GM12891 (cell line): ENCODE measurements around the gene CHAC1.
"Not testable (repeated sequence)": the region's sequence is repeated elsewhere in the genome, so short reads cannot be mapped to it uniquely, and the experiment has no call there.

ENCODE experiments used
- DNase-seq: peaks from one replicate; pipeline ENCODE4 v3.0.0; 2011; ENCODE audit warnings: low spot score; ENCODE audit not compliant: insufficient read length
- FAIRE-seq: peaks from 2 replicates; lab custom pipeline; 2011; peaks lifted over from hg19 to GRCh38; lab: Jason Lieb, UNC
- PAX5 ChIP-seq: IDR thresholded peaks from 2 replicates; pipeline ENCODE4 v1.6.1; 2011; ENCODE audit warnings: low read length, moderate library complexity, mild to moderate bottlenecking; ENCODE audit not compliant: insufficient read depth, severe bottlenecking
- POLR2A ChIP-seq: IDR thresholded peaks from 2 replicates; pipeline ENCODE4 v1.6.1; 2011; ENCODE audit warnings: low read depth, low read length, control low read depth
- POLR2AphosphoS5 ChIP-seq: IDR thresholded peaks from 2 replicates; pipeline ENCODE4 v1.6.1; 2011; ENCODE audit warnings: low read depth, low read length, control low read depth
- POU2F2 ChIP-seq: IDR thresholded peaks from 2 replicates; pipeline ENCODE4 v1.6.1; 2011; ENCODE audit warnings: low read depth, mild to moderate bottlenecking, control low read depth, low read length, moderate library complexity
- SPI1 ChIP-seq: IDR thresholded peaks from 2 replicates; pipeline ENCODE4 v1.6.1; 2011; ENCODE audit warnings: low read depth, low read length, control low read depth
- TAF1 ChIP-seq: IDR thresholded peaks from 2 replicates; pipeline ENCODE4 v1.6.1; 2011; ENCODE audit warnings: low read depth, low read length, control low read depth

CHAC1 gene

DNA sequence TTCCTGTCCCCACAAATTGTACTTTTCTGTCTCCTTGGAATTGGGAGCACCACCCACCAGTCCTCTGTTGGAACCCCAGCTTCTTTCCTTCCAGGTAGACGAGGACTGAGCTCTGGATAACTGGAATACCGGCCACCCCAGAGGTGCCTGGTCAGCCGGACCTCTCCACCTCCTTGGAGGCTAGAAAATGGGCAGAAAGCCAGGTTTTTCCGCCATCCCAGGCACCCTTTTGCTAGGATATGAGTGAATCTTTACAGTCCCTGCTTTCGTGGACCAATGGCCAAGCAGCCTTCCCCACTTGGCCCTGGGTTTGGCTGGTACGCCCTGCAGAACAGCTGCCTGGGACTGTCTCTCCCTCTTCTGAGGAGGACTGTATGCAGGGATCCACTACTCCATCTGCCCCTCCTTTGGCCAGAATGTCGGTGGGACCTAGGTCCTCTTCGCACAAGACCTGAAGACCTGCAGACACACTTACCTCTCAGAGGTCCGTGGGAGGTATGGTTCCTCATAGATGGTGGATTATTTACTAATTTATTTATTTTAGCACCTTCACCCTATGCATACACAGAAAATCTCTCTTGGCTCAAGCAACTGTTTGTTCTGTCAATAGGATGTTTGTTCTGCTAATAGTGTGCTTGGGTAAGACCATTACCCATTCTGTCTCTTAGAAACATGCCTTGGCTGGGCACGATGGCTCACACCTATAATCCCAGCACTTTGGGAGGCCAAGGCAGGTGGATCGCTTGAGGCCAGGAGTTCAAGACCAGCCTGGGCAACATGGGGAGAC lies 8.6 kb upstream of the CHAC1 start:
- TF ChIP-seq SPI1 (no peak), POU2F2 (no peak), PAX5 (no peak), TAF1 (no peak), POLR2AphosphoS5 (no peak), POLR2A (no peak)
- no peak for DNase-seq
- FAIRE-seq: no peak

GRCh38 chr15:40948706-40949473 lies 4.4 kb upstream of the CHAC1 start:
- FAIRE-seq (no peak), DNase-seq (no peak)
- no peak for TF ChIP-seq POLR2AphosphoS5
- no peak for TF ChIP-seq PAX5
- no peak for TF ChIP-seq POU2F2
- TF ChIP-seq POLR2A: no peak
- TF ChIP-seq SPI1: no peak
- TF ChIP-seq TAF1: no peak

GRCh38 chr15:40949756-40950207 lies 3.5 kb upstream of the CHAC1 start:
- DNase-seq (no peak), FAIRE-seq (no peak)

GRCh38 chr15:40951764-40952163 lies 1.5 kb upstream of the CHAC1 start:
- FAIRE-seq (no peak), DNase-seq (no peak)
- no peak for TF ChIP-seq POU2F2
- no peak for TF ChIP-seq TAF1
- no peak for TF ChIP-seq SPI1
- TF ChIP-seq POLR2AphosphoS5: no peak
- TF ChIP-seq PAX5: no peak
- TF ChIP-seq POLR2A: no peak

More at GRCh38 chr15:40949756-40950207, 3.5 kb upstream of the CHAC1 start:
- TF ChIP-seq SPI1 (no peak), POU2F2 (no peak), POLR2AphosphoS5 (no peak), TAF1 (no peak), PAX5 (no peak), POLR2A (no peak)

- no peak for FAIRE-seq
- no peak for DNase-seq
- TF ChIP-seq PAX5 (no peak), POLR2AphosphoS5 (no peak), POU2F2 (no peak), POLR2A (no peak), TAF1 (no peak), SPI1 (no peak)
These were observed 870 bp upstream of the CHAC1 start for GRCh38 chr15:40952301-40952900.

DNA sequence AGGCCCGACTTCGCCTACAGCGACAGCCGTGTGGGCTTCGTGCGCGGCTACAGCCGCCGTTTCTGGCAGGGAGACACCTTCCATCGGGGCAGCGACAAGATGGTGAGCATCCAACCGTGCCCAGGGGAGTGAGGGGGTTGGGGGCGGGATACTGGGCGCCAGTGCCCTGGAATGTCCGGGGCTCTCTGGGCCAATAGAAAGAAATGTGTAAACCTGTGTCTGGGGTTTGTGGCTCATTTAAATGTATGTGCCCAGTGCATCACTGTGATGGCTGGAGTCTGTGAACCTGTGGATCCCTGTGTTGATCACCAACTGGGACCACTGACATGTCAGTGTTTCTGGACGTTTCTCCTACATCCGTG lies 423 bp downstream of the CHAC1 start:
- FAIRE-seq: no peak

DNA sequence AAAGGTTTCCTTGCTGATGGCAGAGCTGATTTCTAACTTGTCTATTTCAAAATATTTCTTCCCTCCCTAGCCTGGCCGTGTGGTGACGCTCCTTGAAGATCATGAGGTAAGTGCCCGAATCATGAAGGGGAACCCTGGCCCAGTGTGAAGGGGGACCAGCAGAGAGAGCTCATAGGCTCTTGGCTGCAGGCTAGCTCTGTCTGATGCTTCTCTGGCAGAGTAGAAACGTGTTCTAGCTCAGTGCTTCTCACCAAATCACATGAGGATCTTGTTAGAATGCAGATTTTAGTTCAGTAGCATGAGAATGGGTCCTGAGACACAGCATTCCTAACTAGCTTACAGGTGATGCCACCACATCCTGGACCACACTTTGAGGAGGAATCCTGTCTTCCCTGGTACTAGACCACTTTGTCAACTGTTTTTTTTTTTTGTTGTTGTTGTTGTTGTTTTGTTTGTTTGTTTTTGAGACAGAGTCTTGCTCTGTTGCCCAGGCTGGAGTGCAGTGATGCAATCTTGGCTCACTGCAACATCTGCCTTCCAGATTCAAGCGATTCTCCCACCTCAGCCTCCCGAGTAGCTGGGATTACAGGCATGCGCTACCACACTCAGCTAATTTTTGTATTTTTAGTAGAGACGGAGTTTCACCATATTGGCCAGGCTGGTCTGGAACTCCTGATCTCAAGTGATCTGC lies 1.0 kb downstream of the CHAC1 start:
- FAIRE-seq, DNase-seq: not testable (repeated sequence)

More for the DNA sequence above, 423 bp downstream of the CHAC1 start:
- no peak for DNase-seq
- TF ChIP-seq POLR2AphosphoS5 (no peak), TAF1 (no peak), SPI1 (no peak), PAX5 (no peak), POLR2A (no peak), POU2F2 (no peak)

DNA sequence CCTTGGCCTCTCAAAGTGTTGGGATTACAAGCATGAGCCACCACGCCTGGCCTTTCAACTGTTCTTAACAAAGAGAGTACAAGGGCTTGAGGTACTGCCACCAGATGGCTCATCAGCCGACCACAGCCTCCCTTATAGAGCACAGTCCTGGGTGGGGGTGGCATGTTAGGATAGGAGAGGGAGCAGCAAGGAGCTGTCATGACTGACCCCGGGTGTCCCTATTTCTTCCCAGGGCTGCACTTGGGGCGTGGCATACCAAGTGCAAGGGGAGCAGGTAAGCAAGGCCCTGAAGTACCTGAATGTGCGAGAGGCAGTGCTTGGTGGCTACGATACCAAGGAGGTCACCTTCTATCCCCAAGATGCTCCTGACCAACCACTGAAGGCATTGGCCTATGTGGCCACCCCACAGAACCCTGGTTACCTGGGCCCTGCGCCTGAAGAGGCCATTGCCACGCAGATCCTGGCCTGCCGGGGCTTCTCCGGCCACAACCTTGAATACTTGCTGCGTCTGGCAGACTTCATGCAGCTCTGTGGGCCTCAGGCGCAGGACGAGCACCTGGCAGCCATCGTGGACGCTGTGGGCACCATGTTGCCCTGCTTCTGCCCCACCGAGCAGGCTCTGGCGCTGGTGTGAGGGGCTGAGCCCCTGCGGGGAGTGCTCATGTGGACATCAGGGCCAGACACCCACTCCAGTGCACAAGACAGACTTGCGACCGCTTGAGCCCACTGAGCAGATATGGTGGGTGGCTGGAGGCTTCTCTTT lies 2.1 kb downstream of the CHAC1 start:
- DNase-seq (no peak), FAIRE-seq (no peak)
- TF ChIP-seq SPI1 (no peak), POLR2AphosphoS5 (no peak), POU2F2 (no peak), POLR2A (no peak), PAX5 (no peak), TAF1 (no peak)
